GM18867 (cell line): Measurements from ENCODE around the gene DGKI.

Experiments
- ATAC-seq: cut with Tn5 transposase; IDR thresholded peaks from one replicate; pipeline ENCODE4 v1.9.1; 2021; ENCODE audit warnings: mild to moderate bottlenecking, moderate library complexity; ENCODE audit not compliant: unreplicated experiment

Gene DGKI

GRCh38 chr7:137441451-137441850 lies 405.3 kb downstream of the DGKI start:
- no peak for ATAC-seq

GRCh38 chr7:137439829-137440825 lies 406.6 kb downstream of the DGKI start:
- ATAC-seq = no peak

GRCh38 chr7:137434946-137435345 lies 411.8 kb downstream of the DGKI start:
- no peak for ATAC-seq

GRCh38 chr7:137434530-137434929 lies 412.2 kb downstream of the DGKI start:
- ATAC-seq = no peak

GRCh38 chr7:137423321-137423720 lies 423.5 kb downstream of the DGKI start:
- ATAC-seq = no peak

- no peak for ATAC-seq
These were observed 425.4 kb downstream of the DGKI start for GRCh38 chr7:137421366-137421765.

- no peak for ATAC-seq
These were observed 427.9 kb downstream of the DGKI start for GRCh38 chr7:137418841-137419240.

GRCh38 chr7:137417464-137417863 lies 429.3 kb downstream of the DGKI start:
- no peak for ATAC-seq

GRCh38 chr7:137413901-137414300 lies 432.9 kb downstream of the DGKI start:
- ATAC-seq = no peak

- ATAC-seq = no peak
These were observed 435.3 kb downstream of the DGKI start for GRCh38 chr7:137411446-137411845.

GRCh38 chr7:137408126-137408525 lies 438.6 kb downstream of the DGKI start:
- no peak for ATAC-seq

- ATAC-seq = no peak
These were observed 439.7 kb downstream of the DGKI start for GRCh38 chr7:137407078-137407477.

GRCh38 chr7:137404660-137405317 lies 442.0 kb downstream of the DGKI start:
- no peak for ATAC-seq

- no peak for ATAC-seq
These were observed 443.4 kb downstream of the DGKI start for GRCh38 chr7:137403353-137403695.

GRCh38 chr7:137402536-137403352 lies 444.0 kb downstream of the DGKI start:
- no peak for ATAC-seq

- no peak for ATAC-seq
These were observed 446.6 kb downstream of the DGKI start for GRCh38 chr7:137399827-137400823.

GRCh38 chr7:137396051-137396450 lies 450.7 kb downstream of the DGKI start:
- ATAC-seq = no peak

GRCh38 chr7:137395420-137395819 lies 451.4 kb downstream of the DGKI start:
- ATAC-seq = no peak

GRCh38 chr7:137393570-137393969 lies 453.2 kb downstream of the DGKI start:
- ATAC-seq = no peak

GRCh38 chr7:137390076-137390475 lies 456.7 kb downstream of the DGKI start:
- no peak for ATAC-seq
